Chondrocyte (in vitro differentiated cells): Measurements from ENCODE around the gene RGS7. TPM values are rescaled to one million over a fixed set of nuclear protein-coding genes. Genes with fewer than 3 reads are reported as not detected.

Source experiments
- DNase-seq: peaks from one replicate; pipeline ENCODE4 v3.0.0; 2021; ENCODE audit warnings: mixed read lengths, low spot score
- H3K27ac Mint-ChIP-seq: one replicate; pipeline ENCODE4 v1.8.0; 2021; ENCODE audit warnings: mild to moderate bottlenecking, moderate library complexity, mixed read lengths; ENCODE audit not compliant: unreplicated experiment
- H3K27me3 Mint-ChIP-seq: 2 replicates; pipeline ENCODE4 v1.8.0; 2021; ENCODE audit warnings: low read depth, mixed read lengths
- H3K36me3 Mint-ChIP-seq: 2 replicates; pipeline ENCODE4 v1.8.0; 2021; ENCODE audit warnings: low read depth, mixed read lengths
- H3K4me1 Mint-ChIP-seq: 2 replicates; pipeline ENCODE4 v1.8.0; 2021; ENCODE audit warnings: low read depth, mild to moderate bottlenecking, mixed read lengths
- H3K4me3 Mint-ChIP-seq: one replicate; pipeline ENCODE4 v1.8.0; 2021; ENCODE audit warnings: mild to moderate bottlenecking, moderate library complexity, mixed read lengths; ENCODE audit not compliant: unreplicated experiment
- H3K9me3 Mint-ChIP-seq: 2 replicates; pipeline ENCODE4 v1.8.0; 2021; ENCODE audit warnings: low read depth, mixed read lengths
- total RNA-seq: library from RNA; stranded (reverse); gene quantifications from 3 replicates; pipeline ENCODE4 v1.2.1, GENCODE V29; 2021
- TF ChIP-seq, protein P1 (sequence below): fragments of 200-600 bp; sonication (generic); IDR thresholded peaks from 2 replicates; pipeline ENCODE4 v1.5.0; 2021; ENCODE audit warnings: antibody characterized with exemption, mild to moderate bottlenecking, moderate library complexity

Gene RGS7
- total RNA-seq, 1 donor from 2014 or later: 3.9 TPM

DNA sequence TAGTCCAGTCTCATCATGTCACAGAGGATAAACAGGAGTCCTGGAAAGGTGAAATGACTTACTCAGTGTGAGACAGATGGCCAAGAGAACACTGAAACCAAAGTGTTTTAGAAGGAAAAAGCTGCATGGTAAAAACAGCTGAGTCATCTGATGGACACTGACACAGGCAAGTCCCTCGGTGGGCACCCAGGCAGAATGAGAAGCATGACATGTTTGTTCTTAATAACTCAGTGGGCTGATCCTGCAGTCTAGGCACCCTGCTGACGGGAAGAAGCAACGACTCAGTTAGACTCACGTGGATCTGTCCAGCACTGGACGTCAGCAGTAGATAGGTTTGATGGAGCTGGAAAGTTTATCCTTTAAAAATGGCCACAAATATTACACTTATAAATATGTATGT, 116.9 kb downstream of the RGS7 start:
- Mint-ChIP-seq H3K27ac (no peak overlapping the region), H3K9me3 (peaks cover 7% of the 10 kb centered on the region), H3K27me3 (no peaks in the 10 kb centered on the region), H3K36me3 (peaks cover 2% of the 10 kb centered on the region), H3K4me1 (peaks cover 6% of the 10 kb centered on the region), H3K4me3 (no peak overlapping the region)
- no peak for DNase-seq
- TF ChIP-seq, protein P1, sequence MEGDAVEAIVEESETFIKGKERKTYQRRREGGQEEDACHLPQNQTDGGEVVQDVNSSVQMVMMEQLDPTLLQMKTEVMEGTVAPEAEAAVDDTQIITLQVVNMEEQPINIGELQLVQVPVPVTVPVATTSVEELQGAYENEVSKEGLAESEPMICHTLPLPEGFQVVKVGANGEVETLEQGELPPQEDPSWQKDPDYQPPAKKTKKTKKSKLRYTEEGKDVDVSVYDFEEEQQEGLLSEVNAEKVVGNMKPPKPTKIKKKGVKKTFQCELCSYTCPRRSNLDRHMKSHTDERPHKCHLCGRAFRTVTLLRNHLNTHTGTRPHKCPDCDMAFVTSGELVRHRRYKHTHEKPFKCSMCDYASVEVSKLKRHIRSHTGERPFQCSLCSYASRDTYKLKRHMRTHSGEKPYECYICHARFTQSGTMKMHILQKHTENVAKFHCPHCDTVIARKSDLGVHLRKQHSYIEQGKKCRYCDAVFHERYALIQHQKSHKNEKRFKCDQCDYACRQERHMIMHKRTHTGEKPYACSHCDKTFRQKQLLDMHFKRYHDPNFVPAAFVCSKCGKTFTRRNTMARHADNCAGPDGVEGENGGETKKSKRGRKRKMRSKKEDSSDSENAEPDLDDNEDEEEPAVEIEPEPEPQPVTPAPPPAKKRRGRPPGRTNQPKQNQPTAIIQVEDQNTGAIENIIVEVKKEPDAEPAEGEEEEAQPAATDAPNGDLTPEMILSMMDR: peak; percentile 18

DNA sequence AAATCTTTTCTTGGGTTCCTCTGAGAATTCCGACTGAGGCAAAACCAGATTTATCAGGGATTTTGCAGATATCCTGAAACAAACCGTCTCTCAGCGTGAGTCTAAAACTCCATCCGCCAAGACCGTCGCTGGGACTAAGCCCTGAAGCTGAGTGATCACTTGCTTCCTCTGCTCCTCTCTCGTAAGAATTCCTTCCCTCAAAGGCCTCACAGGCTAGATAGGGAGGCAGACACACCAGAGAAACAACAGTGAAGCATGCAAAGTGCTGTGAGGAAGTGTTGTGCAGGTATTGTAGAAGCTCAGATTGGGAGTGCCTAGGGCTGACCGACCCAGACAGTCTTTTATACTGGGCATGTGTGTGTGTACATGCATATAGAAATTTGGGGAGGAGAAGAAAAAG, 119.1 kb downstream of the RGS7 start:
- no peak overlapping the region for H3K4me3 Mint-ChIP-seq
- TF ChIP-seq, protein P1: no peak
- DNase-seq: no peak
- peaks cover 3% of the 10 kb centered on the region for H3K9me3 Mint-ChIP-seq
- no peak overlapping the region for H3K27ac Mint-ChIP-seq
- H3K36me3 Mint-ChIP-seq: peaks cover 2% of the 10 kb centered on the region
- H3K4me1 Mint-ChIP-seq: peaks cover 6% of the 10 kb centered on the region
- no peaks in the 10 kb centered on the region for H3K27me3 Mint-ChIP-seq

DNA sequence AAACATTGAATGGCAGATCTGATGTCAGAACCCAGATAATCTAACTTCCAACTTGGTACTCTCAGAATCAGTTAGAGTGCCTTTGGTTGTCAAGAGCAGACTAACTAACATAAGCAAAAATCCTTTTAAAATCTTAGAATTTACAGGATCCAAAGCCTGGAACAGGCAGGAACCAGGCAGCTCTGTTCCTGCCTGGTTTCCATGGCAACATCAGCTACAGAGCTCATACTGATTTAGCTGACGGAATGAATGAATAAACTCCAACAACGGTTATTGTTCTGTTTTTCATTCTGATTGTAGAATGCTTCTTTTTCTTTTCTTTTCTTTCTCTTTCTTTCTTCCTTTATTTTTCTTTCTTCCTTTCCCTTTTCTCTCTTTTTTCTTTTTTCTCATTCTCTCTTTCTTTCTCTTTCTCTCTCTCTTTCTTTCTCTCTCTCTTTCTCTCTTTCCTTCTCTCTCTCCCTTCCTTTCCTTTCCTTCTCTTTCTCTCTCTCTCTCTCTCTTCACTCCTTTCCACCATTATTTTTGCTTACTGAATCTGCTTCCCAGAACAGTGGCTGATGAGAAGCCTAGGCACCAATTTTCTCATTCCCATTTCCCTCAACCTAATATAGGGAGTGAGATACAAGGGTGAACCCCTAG, 121.6 kb downstream of the RGS7 start:
- no peak for DNase-seq
- Mint-ChIP-seq H3K27me3 (no peaks in the 10 kb centered on the region), H3K4me1 (peaks cover 6% of the 10 kb centered on the region), H3K36me3 (no peaks in the 10 kb centered on the region), H3K9me3 (no peaks in the 10 kb centered on the region), H3K27ac (no peak overlapping the region), H3K4me3 (no peak overlapping the region)
- TF ChIP-seq, protein P1: no peak

DNA sequence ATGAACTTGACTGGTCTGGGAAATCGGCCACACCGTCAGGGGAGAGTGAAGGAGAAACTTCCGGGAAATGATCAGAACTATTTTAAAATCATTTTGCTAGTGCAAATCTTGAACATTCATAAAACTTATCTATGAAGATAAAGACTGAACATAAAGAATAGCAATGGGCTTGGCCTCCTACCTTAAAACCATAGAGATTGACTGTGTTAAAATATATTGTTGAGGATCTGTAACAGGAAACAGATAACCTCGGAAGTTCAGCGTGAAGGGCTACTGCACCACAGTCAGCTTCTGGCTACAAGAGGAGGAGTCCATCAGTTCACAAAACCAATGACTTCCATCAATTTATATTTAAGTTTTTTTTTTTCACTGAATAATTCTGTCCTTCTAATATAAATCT, 127.3 kb downstream of the RGS7 start:
- H3K27ac Mint-ChIP-seq: no peak overlapping the region
- H3K4me1 Mint-ChIP-seq: peaks cover 12% of the 10 kb centered on the region
- H3K36me3 Mint-ChIP-seq: no peaks in the 10 kb centered on the region
- DNase-seq: no peak
- TF ChIP-seq, protein P1: no peak
- no peaks in the 10 kb centered on the region for H3K9me3 Mint-ChIP-seq
- no peak overlapping the region for H3K4me3 Mint-ChIP-seq
- H3K27me3 Mint-ChIP-seq: no peaks in the 10 kb centered on the region

DNA sequence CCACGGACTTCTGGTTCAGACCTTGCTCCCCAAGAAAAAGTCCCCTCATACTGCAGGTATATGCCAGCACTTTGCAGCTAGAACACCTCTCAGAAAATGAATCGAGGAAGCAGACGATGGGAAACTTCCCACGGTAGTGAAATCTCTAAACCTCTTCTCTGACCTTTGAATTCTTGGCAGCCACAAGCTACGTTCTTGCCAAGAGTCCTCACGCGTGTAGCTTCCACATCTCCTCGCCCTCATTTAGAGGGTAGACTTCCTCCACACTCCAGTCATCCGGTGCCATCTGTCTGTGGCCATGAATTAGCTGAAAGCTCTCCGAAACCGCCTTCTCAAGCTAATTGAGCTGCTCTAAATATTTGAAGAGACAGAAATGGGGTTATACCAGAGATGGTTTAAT, 127.8 kb downstream of the RGS7 start:
- TF ChIP-seq, protein P1: peak; percentile 36
- peak overlapping the region; percentile 70 for H3K27ac Mint-ChIP-seq
- no peak overlapping the region for H3K4me3 Mint-ChIP-seq
- H3K9me3 Mint-ChIP-seq: no peaks in the 10 kb centered on the region
- DNase-seq: no peak
- peaks cover 12% of the 10 kb centered on the region for H3K4me1 Mint-ChIP-seq
- no peaks in the 10 kb centered on the region for H3K27me3 Mint-ChIP-seq
- no peaks in the 10 kb centered on the region for H3K36me3 Mint-ChIP-seq
